GM12873 (cell line): ENCODE data around the gene CAVIN2.

Experiments
- CTCF ChIP-seq: IDR thresholded peaks from 2 replicates; pipeline ENCODE4 v1.5.1; 2012; ENCODE audit warnings: low read depth, mild to moderate bottlenecking, moderate library complexity, low read length, control low read depth; ENCODE audit not compliant: insufficient read depth; ENCODE audit errors: missing control alignments

CAVIN2 gene

DNA sequence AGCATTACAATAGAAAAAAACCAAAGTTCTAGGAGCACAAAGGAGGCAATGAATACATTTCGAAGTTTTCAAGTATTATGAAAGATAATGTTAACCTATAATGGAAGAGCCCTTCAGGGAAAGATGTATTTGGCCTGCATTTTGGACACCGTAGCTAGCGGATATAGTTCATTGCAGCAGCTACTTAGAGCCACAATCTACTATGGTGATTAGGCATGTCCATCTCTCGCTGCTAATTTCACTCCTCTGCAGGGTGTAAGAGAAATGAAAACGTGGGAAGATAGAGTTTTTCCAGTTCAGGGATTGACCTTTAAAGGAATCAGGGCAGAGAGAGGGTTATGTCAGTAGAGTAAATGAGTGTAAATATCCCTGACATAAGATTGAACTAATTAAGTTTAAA is 8.5 kb upstream of the CAVIN2 start:
- TF ChIP-seq CTCF: no peak

DNA sequence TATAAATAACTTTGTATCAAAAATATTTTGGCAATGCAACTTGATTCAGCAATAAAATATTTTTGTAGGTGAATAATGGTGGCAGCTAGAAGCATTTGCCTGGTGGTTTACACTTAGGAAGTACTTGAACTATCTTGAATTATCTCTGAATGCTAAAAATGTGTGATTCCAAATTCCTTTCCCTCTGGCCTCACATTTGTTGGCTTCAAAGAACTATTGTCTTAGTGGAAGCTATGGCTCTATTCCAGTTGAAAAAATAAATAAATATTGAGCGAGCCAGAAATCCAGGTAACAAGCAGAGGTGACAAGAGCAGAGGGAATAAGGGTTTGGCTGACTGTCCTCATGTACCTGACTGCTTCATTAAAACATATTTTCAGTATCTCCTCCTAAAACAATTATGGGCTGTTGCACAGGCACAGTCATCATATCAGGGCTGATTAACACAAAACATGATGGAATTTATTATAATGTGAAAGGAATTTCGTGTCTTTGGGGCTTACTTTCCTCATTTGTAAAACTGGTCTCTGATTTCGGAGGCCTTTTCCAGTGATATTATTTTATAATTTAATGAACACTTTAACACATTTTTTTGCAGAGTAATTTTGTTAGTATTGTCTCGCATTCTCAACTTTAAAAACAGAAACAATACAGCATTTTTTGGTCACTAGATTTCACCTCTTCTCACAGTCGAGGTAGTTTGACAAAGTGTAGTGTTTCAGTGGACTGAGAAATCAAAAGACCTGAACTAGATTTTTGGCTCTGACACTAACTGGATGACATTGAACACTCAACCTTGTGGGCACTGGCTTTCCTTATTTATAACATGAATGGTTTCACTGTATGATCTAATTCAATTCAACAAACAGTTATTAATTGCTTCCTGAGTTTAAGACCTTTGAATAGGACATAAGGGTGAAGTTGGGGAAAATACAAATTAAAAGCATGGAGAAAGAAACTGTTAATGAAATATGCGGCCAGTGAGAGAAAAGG is 7.8 kb upstream of the CAVIN2 start:
- TF ChIP-seq CTCF: no peak

DNA sequence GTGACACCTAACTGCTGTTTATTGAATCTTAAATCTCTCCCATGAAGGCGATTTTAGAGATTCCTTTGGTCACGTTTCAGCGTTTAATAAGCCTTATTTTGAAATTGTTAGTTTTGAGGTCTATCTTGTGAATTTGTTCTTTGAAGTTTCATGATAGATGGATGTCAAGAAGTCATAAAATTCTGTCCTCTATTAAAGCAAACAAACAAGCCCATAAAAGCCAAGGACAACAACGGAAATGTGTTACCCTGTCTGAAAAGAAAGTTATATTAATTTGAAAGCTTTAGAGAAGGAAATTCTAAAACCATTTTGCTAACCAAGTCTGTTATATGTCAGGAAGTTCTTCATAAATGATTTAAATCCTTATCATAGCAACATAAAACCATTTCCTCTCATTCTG is 7.0 kb upstream of the CAVIN2 start:
- no peak for TF ChIP-seq CTCF

DNA sequence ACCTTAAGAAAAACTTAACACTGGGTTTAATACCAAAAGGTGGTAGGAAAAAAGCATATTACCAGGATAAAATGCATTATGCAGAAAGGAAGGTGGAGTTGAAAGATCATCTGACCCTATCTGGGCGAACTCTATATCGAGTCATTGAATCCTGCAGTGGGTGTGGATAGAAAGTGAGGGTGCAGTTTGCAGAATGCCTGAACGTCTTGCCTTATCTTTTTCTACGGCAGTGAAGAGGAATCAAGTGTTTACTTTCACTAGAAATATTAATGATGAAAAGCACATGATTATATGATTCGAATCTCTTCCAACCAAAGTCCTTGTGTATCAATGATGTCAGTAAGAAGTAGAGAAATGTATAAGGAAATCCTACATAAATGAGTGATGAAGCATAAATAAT is 4.3 kb upstream of the CAVIN2 start:
- no peak for TF ChIP-seq CTCF

- no peak for TF ChIP-seq CTCF
Measured at GRCh38 chr2:191848771-191849767, 2.2 kb upstream of the CAVIN2 start.

- TF ChIP-seq CTCF: no peak
Measured at GRCh38 chr2:191847764-191848163, 876 bp upstream of the CAVIN2 start.
